IMR-90 (cell line): ENCODE results near the gene S100A12. TPM values are rescaled to one million over a fixed set of nuclear protein-coding genes. Genes with fewer than 3 reads are reported as not detected.

ENCODE experiments used
- ATAC-seq: fragments of 200-7000 bp; cut with Tn5 transposase; 2 replicates; pipeline ENCODE4 v1.9.1; 2020; ENCODE audit warnings: low read depth, mild to moderate bottlenecking, moderate library complexity
- BruUV-seq: library from RNA; stranded (reverse); fragments of 400-500 nt; replicated peaks from 2 replicates; lab custom pipeline; 2021; lab: Mats Ljungman, UMichigan
- CTCF ChIA-PET: fragments of 300-600 bp; formaldehyde crosslinking; extraction: SDS; loops from one replicate; lab custom pipeline; 2021; ENCODE audit warnings: antibody characterized with exemption; lab: Yijun Ruan, JAX
- POLR2A ChIA-PET: fragments of 300-600 bp; sonication (Branson Sonifier 250); formaldehyde crosslinking; loops from one replicate; lab custom pipeline; 2022; ENCODE audit warnings: antibody characterized with exemption; ENCODE audit not compliant: unreplicated experiment; lab: Charles Lee
- DNase-seq: peaks from one replicate; pipeline ENCODE4 v3.0.0; 2013
- H2AFZ ChIP-seq: replicated peaks from 2 replicates; pipeline ENCODE3; 2013; ENCODE audit warnings: low read length, mild to moderate bottlenecking; ENCODE audit not compliant: poor library complexity
- H2AK5ac ChIP-seq: 2 replicates; pipeline ENCODE4 v1.6.1; 2013; ENCODE audit warnings: low read depth, low read length, inconsistent platforms
- H2AK9ac ChIP-seq: replicated peaks from 2 replicates; pipeline ENCODE3; 2013; ENCODE audit warnings: mild to moderate bottlenecking, low read depth, low read length, moderate library complexity; ENCODE audit not compliant: poor library complexity
- H2BK120ac ChIP-seq: 2 replicates; pipeline ENCODE4 v1.6.1; 2013; ENCODE audit warnings: low read depth, low read length, inconsistent platforms
- H2BK15ac ChIP-seq: 3 replicates; pipeline ENCODE4 v1.6.1; 2013; ENCODE audit warnings: low read depth, low read length, inconsistent platforms
- H2BK20ac ChIP-seq: 2 replicates; pipeline ENCODE4 v1.6.1; 2013; ENCODE audit warnings: low read depth, mild to moderate bottlenecking, inconsistent platforms, low read length, moderate library complexity
- H2BK5ac ChIP-seq: 2 replicates; pipeline ENCODE4 v1.6.1; 2013; ENCODE audit warnings: mild to moderate bottlenecking, low read depth, low read length, inconsistent platforms; ENCODE audit not compliant: poor library complexity, severe bottlenecking
- H3K14ac ChIP-seq: replicated peaks from 2 replicates; pipeline ENCODE4 v1.6.1; 2013; ENCODE audit warnings: low read depth, low read length, inconsistent platforms
- H3K18ac ChIP-seq: 2 replicates; pipeline ENCODE4 v1.6.1; 2013; ENCODE audit warnings: low read depth, low read length, control low read depth
- H3K23ac ChIP-seq: 2 replicates; pipeline ENCODE4 v1.6.1; 2013; ENCODE audit warnings: low read depth, low read length, inconsistent platforms
- H3K27ac ChIP-seq: 2 replicates; pipeline ENCODE4 v1.5.1; 2013; ENCODE audit warnings: mild to moderate bottlenecking, control low read depth, low read length; ENCODE audit not compliant: insufficient read depth
- H3K27me3 ChIP-seq: 2 replicates; pipeline ENCODE4 v1.6.1; 2013; ENCODE audit warnings: low read length; ENCODE audit not compliant: control insufficient read depth, insufficient read depth
- H3K36me3 ChIP-seq: 2 replicates; pipeline ENCODE4 v1.6.1; 2013; ENCODE audit warnings: low read length, mixed read lengths; ENCODE audit not compliant: control insufficient read depth, insufficient read depth
- H3K4ac ChIP-seq: 2 replicates; pipeline ENCODE4 v1.6.1; 2013; ENCODE audit warnings: low read depth, low read length, inconsistent platforms
- H3K4me1 ChIP-seq: 2 replicates; pipeline ENCODE4 v1.6.1; 2013; ENCODE audit warnings: low read length, mixed read lengths; ENCODE audit not compliant: control insufficient read depth, insufficient read depth
- H3K4me2 ChIP-seq: 2 replicates; pipeline ENCODE4 v1.6.1; 2013; ENCODE audit warnings: low read depth, mild to moderate bottlenecking, control low read depth, low read length, moderate library complexity
- H3K4me3 ChIP-seq: 2 replicates; pipeline ENCODE4 v1.5.1; 2013; ENCODE audit warnings: low read depth, mild to moderate bottlenecking, control low read depth, low read length, moderate library complexity; ENCODE audit not compliant: insufficient read depth
- H3K56ac ChIP-seq: 2 replicates; pipeline ENCODE4 v1.6.1; 2013; ENCODE audit warnings: low read length, inconsistent platforms; ENCODE audit not compliant: insufficient read depth; ENCODE audit errors: extremely low read depth
- H3K79me1 ChIP-seq, 2 experiments: 2 replicates each; pipeline ENCODE4 v1.6.1; 2013; ENCODE audit warnings: low read length in 2 of 2, inconsistent platforms in 1 of 2, low read depth in 1 of 2
- H3K9ac ChIP-seq: 2 replicates; pipeline ENCODE4 v1.6.1; 2013; ENCODE audit warnings: low read depth, low read length, control low read depth
- H3K9me1 ChIP-seq: 2 replicates; pipeline ENCODE4 v1.6.1; 2013; ENCODE audit warnings: low read length, inconsistent platforms; ENCODE audit not compliant: insufficient read depth
- H3K9me3 ChIP-seq: 2 replicates; pipeline ENCODE4 v1.6.1; 2013; ENCODE audit warnings: low read length; ENCODE audit not compliant: control insufficient read depth, insufficient read depth
- H4K20me1 ChIP-seq: 2 replicates; pipeline ENCODE4 v1.6.1; 2013; ENCODE audit warnings: low read length, inconsistent platforms; ENCODE audit not compliant: insufficient read depth
- H4K5ac ChIP-seq: 2 replicates; pipeline ENCODE4 v1.6.1; 2013; ENCODE audit warnings: mild to moderate bottlenecking, low read depth, low read length, control low read depth
- H4K8ac ChIP-seq, 2 experiments: 2 replicates each; pipeline ENCODE4 v1.6.1; 2013; ENCODE audit warnings: low read depth in 2 of 2, low read length in 2 of 2, control low read depth in 1 of 2, inconsistent platforms in 1 of 2
- H4K91ac ChIP-seq: 2 replicates; pipeline ENCODE4 v1.6.1; 2013; ENCODE audit warnings: low read depth, low read length, inconsistent platforms; ENCODE audit not compliant: insufficient read depth
- CEBPB ChIP-seq: IDR thresholded peaks from 2 replicates; pipeline ENCODE4 v1.6.1; 2012; ENCODE audit warnings: low read depth, low read length, improper control_type of control experiment
- MXI1 ChIP-seq: IDR thresholded peaks from 2 replicates; pipeline ENCODE4 v1.6.1; 2012; ENCODE audit warnings: low read depth, mild to moderate bottlenecking, low read length, moderate library complexity, borderline replicate concordance
- RCOR1 ChIP-seq: IDR thresholded peaks from 2 replicates; pipeline ENCODE4 v1.6.1; 2012; ENCODE audit warnings: mild to moderate bottlenecking, low read length, improper control_type of control experiment; ENCODE audit not compliant: insufficient replicate concordance
- dilution Hi-C: fragments of 300-500 bp; cut with HindIII; formaldehyde crosslinking; loops from one replicate; pipeline ENCODE4 v1.14.3; 2018; ENCODE audit warnings: low sequenced_read_pairs; ENCODE audit not compliant: unreplicated experiment
- in situ Hi-C: fragments of 300-500 bp; cut with MboI; formaldehyde crosslinking; loops from 3 replicates; pipeline ENCODE4 v1.14.3; 2019; ENCODE audit warnings: low sequenced_read_pairs, inconsistent platforms, mixed read lengths
- intact Hi-C: fragments of 100-400 bp; cut with micrococcal nuclease; formaldehyde crosslinking; loops from 2 replicates; pipeline ENCODE4 v1.10.0; 2022
- polyA plus RNA-seq, 3 experiments: library from polyadenylated mRNA; depleted of rRNA; stranded (reverse); fragments of >200 nt; gene quantifications; 2 replicates each; pipeline ENCODE4 v1.2.3, GENCODE V29; 2012; ENCODE audit warnings: low replicate concordance in 1 of 3
- total RNA-seq: library from RNA; depleted of rRNA; stranded (reverse); fragments of >200 nt; gene quantifications from 2 replicates; pipeline ENCODE4 v1.2.3, GENCODE V29; 2012

Gene S100A12
- total and polyA plus RNA-seq, 2 of the 4 experiments (the other 2 are of a cell fraction) = not detected

DNA sequence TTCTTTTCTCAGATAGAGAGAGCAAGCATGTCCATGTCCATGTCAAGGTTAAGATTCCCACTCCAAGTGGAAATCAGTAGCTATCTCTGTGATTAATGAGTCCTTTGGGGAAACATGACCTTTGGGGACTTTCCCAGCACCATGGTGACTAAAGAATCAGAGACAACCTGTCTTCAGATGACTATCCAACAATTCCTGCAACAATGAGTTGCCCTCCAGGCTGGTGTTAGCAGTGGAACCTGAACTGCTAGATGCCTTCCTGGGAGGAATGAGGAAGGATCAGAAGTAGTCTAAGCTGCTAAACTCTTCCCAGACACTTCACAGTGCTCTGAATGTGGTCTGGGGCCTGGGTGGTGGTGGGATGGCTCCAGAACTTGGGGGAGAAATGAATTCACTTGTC is 11.3 kb downstream of the S100A12 start:
- no TSS peak for BruUV-seq
- DNase-seq (no peak), ATAC-seq (no peak)
- Histone ChIP-seq H3K27ac (no peak overlapping the region), H3K4me1 (no peaks in the 10 kb centered on the region), H4K8ac (no peak overlapping the region), H4K20me1 (no peaks in the 10 kb centered on the region), H4K5ac (no peak overlapping the region), H3K9me3 (no peaks in the 10 kb centered on the region), H2BK15ac (no peak overlapping the region), H3K4me2 (no peak overlapping the region), H3K56ac (no peak overlapping the region), H3K79me1 (no peaks in the 10 kb centered on the region), H3K27me3 (peaks cover 6% of the 10 kb centered on the region), H3K9ac (no peak overlapping the region), H2BK20ac (no peak overlapping the region), H3K4ac (no peak overlapping the region), H2BK5ac (no peak overlapping the region), H3K18ac (no peak overlapping the region), H3K14ac (no peak overlapping the region), H3K36me3 (no peaks in the 10 kb centered on the region), H3K23ac (no peak overlapping the region), H3K9me1 (no peaks in the 10 kb centered on the region), H2BK120ac (no peak overlapping the region), H3K4me3 (no peak overlapping the region), H2AK9ac (no peak overlapping the region), H2AFZ (no peak overlapping the region), H4K91ac (no peak overlapping the region), H2AK5ac (no peak overlapping the region)
- in situ Hi-C loops (no loop called here), intact Hi-C loops (no loop called here), dilution Hi-C loops (no loop called here)
- TF ChIP-seq CEBPB = no peak
- TF ChIP-seq MXI1 = no peak
- no peak for TF ChIP-seq RCOR1
- POLR2A ChIA-PET = no interaction called here
- CTCF ChIA-PET = no interaction called here
